ENCODE data around the gene SLC25A30.
"Not testable (repeated sequence)": the region's sequence is repeated elsewhere in the genome, so short reads cannot be mapped to it uniquely, and the experiment has no call there.

DNA sequence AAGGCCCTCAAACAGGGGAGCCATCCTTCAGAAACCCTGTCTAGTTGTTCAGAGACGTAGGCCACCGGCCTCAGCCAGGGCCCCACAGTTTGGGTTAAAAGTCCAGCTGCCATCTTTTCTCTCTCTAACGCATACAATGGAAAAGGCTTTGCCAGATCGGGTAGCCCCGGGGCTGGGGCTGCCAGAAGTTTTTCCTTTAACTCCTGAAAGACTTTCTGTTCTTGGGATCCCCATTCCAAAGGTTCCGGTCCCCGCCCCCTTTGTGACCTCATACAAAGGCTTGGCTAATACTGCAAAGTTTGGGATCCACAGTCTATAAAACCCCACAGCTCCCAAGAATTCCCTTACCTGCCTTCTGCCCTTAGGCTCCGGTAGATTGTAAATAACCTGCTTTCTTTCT lies 37.5 kb downstream of the SLC25A30 start:
- TF ChIP-seq CTCF, POLR2A (IDR thresholded peaks at IDR 0.05): not testable (repeated sequence)
